GM19455 (cell line): ENCODE measurements around the gene TSHZ2.
"Not testable (repeated sequence)": the region's sequence is repeated elsewhere in the genome, so short reads cannot be mapped to it uniquely, and the experiment has no call there.

Experiments
- ATAC-seq: cut with Tn5 transposase; IDR thresholded peaks from one replicate; pipeline ENCODE4 v1.9.1; 2021; ENCODE audit not compliant: unreplicated experiment

TSHZ2 gene

DNA sequence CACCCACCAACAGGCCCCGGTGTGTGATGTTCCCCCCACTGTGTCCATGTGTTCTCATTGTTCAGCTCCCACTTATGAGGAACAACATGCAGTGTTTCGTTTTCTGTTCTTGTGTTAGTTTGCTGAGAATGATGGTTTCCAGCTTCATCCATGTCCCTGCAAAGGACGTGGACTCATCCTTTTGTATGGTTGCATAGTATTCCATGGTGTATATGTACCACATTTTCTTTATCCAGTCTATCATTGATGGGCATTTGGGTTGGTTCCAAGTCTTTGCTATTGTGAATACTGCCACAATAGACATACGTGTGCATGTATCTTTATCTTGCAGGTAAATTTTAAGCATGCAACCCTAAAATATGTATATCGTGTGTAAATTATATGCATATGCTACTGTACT is 52.5 kb downstream of the TSHZ2 start:
- ATAC-seq, result not testable (repeated sequence)

DNA sequence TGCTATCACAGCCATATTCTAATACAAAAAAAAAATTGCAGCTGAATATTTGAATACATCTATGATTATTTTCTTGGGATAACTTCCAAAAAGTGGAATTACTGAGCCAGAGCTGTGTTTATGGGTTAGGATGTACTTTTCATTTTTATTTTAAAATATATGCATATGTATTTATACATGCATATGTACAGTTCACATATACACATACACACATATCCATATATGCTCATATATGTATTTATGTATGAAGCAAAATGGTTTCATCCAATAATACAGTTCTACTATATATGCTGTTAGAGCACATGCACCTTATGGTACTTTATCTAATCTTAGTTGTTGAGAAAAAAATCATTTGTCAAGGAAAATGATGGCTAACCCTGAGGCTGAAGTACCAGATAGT is 54.9 kb downstream of the TSHZ2 start:
- no peak for ATAC-seq

DNA sequence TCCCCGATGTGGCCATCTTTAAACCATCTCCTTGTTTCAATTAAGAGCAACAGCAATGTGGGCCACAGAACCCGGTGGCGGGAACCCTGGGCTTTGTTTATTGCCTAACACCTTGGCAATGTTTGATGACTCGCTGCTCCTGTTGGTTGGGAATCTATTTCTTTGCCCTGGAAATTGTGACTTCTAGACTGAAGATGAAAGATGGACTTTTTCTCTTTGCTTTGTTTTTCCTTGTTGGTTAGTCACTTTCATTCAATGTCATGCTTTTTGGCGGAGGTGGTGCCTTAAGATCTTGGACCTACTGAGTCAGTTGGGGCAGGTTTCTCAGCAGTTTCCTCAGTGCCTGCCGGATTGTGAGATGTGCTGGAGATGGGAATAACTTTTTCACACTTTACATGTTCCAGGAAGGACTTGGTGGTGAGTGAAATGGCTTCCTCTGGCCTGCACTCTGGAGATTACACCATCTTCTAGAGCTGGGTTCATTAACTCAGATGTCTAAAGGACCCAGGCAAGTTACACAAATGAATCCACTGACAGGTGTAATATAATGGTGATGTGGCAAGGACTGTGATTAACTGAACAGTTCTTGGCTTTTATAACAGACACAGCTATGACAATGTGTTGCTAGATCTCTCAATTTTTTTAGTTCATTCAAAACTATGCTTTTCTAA is 56.3 kb downstream of the TSHZ2 start:
- ATAC-seq, result no peak

DNA sequence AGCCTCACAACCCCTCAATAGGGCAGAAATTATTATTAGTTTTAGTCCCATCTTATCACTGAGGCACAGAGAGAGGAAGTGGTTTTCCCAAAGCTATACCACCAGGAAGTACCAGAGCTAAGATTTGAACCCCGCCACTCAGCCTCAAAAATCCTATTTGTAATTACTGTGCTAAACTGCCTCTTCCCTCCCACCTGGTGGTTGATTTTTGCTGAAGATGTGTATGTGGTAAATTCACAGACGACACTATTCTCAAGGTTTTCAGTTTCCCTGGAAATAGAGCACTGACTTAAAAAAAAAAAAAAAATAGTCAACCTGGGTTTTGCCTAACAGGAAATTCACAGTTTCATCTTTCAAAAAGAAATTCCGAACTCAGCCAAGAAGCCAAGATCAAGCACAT is 57.9 kb downstream of the TSHZ2 start:
- no peak for ATAC-seq

DNA sequence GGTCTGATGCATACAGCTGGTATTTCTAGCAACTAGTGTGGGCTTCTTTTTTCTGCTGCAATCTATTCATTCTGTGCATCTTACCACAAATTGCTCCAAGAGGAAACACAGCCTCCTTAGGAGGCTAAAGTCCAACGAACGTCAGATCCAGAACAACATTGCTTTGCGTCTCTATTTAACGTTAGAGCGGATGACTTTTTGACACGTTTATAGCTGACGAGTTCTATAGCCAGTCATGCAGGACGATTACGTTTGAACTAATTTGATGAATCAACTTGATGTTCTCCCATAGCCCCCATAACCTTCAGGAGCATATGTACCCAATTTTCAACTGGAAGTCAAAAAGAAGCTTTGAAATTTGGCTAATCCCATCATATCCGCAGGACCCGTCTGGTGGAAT is 59.9 kb downstream of the TSHZ2 start:
- no peak for ATAC-seq

DNA sequence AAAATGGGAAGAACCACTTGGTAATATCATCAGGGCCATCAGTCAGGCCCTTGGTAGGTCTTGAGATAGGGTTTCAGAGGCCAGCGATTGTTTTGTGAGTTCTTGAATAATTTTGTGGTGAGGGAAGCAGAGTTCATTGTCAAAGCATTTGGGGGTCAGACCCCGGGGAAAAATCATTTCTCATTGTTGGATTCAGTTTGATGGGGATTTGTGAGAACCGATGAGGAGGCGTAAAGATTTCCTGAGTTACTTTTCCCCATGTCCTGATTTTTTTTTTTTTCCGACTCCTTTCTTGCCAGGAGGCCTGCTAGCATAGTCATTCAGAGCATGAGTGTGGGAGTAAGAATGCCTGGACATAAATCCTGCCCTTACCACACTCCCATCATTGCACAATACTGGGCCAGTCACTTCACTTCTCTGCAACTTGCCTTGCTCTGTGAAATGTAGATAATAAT is 60.3 kb downstream of the TSHZ2 start:
- no peak for ATAC-seq

DNA sequence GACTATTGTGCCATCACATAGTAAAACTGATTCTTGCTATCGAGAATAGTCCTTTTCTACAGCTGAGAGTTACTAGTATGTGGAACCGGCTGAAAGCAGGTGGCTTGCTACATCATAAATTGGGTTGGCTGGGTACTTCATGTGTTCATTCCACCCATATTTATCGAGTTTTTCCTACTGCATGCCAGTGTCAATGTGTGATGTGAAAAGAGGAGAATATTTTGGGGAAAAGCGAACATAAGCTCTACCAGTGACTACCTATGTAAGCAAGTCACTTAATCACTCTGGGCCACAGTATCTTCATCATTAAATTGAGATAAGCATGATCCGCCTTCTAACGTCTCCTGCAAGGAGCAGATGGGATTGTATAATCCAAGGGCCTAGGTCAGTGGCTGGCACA is 61.0 kb downstream of the TSHZ2 start:
- ATAC-seq, result no peak

DNA sequence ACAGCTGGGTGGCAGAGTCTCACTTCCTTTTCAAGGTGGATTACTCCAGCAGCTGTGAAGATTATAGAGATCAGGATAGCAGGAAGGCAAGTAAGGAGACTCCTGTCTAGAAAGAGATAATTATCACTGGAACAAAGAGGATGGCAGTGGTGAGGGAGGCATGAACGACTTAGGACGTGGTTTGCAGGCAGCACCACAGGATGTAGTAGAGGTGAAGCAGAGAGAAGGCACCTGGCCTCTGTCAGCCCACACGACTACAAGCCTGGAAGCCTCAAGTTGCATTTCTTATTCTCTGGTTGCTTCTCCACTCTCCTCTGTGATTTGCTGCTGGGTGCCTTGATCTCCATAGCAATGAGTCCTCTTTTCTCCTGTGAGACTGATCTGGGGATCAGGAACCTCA is 62.7 kb downstream of the TSHZ2 start:
- no peak for ATAC-seq

DNA sequence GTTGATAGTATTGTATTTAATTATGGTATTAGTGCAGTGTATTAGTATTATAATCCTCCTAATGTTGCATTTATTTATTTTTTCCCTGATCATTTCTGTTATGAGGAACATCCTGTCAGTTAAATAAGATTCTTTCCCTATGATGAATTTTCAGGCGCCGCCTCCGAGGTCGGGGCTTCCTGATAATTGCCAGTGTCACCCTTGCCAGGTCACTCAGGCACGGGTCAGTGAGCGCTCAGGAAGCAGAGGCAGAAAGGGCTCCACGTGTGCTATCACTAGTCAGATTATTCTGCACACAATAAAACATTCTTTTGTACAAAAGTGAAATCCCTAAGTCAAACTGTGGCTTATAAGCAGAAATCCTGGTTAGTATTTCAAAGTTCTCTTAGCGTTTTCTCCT is 64.8 kb downstream of the TSHZ2 start:
- no peak for ATAC-seq

DNA sequence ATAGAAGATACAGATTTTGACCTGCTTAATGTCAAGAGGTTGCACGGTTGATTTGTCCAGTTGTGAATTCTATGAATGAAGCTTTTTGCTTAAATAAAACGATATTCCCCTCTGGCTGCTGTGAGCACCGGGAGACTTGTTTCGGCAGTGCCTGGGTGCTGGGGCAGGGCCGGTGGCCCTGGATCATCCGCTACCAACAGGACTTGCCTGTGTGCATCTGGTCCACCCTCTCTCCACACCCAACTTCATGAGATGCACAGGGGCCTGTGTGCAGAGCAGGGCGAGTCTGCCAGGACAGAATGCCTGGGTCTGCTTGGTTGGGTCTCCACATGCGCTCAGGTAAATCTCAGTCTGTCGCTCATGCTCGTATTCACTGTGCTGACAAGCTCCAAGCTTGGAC is 65.5 kb downstream of the TSHZ2 start:
- no peak for ATAC-seq

DNA sequence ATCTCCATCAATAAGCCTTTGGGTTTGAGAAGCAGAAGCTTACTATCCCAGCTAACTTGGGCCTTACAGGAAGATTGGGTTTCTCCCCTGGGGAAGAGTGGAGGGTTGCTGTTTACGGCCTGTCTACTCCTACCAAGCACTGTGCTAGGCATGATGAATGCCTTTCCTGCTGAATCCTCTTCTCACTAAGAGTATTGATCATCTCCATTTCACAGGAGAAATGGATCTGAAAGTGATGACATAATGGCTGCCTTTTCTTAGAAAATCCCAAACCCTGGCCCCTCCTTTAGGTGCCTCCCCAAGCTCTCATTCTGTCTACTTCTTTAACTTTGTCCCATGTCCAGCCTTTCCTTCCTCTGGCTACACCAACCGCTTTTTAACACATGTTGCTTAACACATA is 66.1 kb downstream of the TSHZ2 start:
- no peak for ATAC-seq

DNA sequence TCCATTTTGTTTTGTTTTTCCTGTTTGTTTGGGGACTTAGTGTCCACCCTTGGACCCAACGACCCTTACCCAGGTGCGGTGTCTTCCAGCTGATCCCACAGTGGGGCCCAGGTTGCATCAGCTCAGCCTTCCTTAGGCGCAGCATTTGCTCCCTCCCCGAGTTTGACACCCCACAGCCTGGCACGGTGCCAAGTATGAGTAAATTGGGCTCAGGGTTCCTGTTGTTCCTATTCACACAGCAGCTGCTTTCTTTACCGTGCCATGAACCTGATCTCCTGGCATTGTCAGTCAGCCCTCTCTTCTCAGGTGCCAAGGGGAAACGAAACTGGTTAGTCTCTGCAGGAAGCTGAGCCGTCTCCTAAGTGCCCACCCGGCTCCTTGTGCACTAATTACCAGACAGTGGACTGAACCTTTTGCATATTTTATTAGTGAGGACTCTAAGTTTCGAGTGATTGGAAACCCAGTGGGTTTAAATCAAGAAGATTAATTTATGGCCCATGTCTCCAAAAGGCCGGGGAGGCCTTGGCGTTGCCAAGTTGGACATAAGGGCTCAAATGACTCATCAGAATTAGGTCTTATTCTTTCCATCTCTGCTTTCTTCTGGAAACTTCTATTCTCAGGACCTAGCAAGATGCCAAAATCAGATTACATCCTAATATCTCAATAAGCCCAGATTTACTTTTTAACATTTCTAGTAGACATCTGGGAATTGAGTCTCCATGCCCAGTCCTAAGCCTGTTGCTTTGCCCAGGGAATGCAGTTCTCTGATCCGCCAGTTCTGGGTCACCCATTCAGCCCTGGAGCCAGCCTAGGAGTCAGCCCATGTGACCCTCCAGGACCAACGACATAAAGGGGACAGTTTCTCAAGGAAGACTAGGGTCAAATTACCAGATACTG is 68.8 kb downstream of the TSHZ2 start:
- ATAC-seq, result no peak

DNA sequence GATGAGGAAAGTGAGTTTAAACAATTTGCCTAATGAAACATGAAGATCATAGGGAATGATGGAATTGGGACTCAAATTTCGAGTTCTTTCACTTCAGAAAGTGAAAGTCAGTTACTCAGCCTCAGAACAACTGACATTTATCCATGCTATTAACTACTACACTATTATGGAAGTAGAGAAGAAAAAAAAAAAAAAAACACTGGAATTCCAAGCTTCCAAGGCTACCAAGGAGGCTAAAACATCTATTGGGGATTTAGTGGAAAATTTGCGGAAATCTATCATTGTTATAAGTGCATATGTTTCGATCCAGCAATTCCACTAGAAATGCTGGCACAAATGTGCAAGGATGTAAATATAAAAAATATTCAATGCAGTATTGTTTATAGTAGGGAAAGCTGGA is 70.4 kb downstream of the TSHZ2 start:
- ATAC-seq, result no peak

DNA sequence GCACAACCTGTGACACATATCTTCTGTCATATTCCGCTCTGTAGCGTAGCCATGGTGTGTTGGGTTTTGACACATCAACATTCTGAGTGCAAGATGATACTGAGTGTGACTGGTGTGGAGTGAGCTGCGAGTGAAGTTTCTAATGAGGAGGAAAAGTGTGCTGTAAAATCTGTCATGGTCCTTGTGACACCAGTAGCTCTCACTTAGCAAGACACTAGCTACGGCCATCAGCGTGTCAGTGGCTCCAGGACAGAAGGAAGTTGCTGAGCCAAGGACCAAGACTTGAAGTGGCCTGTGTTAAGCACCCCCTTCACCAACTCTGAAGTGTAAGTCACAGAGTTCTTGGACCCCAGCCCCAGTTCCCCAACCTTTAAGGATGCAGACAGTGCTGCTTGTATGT is 72.1 kb downstream of the TSHZ2 start:
- no peak for ATAC-seq

DNA sequence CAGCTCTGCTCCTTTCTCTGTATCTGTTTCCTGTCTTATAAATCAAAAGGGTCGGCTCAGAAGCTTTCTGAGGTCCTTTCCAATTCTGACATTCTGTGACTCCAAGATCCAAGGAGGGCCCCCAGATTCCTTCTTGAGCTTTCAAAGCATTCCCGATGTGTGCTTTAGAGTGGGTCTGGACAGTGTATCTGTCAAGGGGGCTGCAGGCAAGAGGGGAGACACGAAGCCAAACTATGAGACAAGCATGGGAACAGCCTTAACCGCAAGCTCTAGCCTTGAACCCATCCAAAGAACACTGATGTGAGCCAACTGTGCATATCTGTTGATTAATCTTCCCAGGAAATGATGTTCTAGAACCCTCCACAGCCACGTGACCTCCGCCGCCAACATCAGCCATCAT is 73.8 kb downstream of the TSHZ2 start:
- no peak for ATAC-seq

DNA sequence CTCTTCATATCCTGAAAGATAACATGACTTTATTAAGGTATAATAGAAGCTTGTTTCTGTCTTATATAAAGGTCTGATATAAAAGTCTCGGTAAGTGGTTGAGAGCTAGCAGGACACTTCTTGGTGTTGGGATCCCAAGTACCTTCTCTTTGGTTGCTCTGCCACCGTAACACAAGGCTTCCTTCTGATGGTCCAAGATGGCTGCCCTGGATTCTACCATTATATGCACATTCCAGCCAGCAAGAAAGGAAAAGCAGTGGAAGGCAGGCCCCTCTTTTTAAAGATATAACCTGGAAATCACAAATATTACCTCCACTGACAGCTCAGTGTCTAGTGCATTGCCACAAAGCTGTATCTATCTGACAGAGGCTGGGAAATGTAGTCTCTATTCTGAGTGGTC is 75.0 kb downstream of the TSHZ2 start:
- no peak for ATAC-seq

DNA sequence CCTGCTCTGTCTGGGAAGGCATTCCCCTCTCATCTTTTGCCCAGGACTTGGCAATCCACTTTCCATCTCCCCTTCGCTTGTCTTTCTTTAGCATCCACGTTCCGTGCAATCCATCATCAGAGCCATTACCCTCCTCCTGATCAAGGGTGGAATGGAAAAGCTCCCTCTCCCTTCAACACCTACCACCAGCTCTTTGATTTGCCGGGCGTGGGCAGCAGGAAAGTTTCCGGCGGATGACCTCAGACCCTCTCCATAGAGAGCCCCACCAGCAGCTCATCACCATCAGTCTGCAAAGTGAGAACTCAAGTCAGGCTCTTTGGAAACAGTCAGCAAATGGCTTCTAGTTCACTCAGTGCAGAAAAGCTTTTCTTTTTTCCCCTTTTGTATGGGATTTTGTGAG is 76.2 kb downstream of the TSHZ2 start:
- no peak for ATAC-seq

DNA sequence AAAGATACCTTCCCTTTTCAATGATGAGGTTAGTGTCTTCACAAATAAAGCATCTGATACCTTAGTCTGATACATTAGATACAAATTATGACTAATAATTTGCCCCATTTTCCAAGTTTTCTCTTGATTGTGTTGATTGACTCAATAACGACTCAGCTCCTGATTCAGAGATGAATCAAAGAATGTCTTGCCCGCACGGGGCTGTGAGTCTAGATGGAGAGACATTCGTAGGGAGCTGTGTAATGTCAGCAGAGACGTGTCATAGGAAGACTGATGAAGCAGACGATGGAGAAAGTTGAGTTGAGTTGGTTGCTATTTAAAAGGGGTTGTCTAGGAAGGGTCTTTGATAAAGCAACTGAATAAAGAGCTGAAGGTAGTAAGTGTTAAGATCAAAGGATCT is 78.2 kb downstream of the TSHZ2 start:
- ATAC-seq, result no peak

DNA sequence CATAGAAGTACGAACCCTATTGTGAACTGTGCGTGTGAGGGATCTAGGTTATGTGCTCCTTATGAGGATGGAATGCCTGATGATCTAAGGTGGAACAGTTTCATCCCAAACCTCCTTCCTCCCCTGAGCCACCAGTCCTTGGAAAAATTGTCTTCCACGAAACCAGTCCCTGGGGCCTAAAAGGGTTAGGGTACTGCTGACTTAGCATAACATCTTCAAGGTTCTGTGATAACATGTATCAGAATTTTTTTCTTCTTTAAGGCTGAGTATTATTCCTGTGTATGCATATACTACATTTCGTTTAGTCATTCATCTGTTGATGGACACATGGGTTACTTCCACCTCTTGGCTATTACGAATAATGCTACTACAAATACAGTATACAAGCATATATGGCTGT is 80.2 kb downstream of the TSHZ2 start:
- no peak for ATAC-seq

DNA sequence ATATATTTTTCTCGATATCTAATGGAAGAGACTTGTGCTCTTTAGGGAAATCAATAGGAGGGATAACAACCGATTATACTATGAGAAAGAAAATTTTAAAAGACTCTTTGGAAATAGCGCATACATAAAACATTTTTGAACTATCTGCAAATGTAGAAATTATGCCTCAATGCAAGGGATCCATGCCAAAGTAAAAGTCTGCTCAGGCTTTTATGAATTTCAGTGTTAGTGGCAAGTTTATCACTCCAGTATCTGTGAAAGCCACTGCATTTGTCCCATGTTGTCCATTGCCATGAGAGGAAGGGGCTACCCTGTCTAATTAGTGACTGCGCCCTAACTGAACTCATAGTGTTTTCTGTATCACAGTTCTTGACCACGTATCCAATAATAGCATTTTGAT is 81.4 kb downstream of the TSHZ2 start:
- no peak for ATAC-seq

DNA sequence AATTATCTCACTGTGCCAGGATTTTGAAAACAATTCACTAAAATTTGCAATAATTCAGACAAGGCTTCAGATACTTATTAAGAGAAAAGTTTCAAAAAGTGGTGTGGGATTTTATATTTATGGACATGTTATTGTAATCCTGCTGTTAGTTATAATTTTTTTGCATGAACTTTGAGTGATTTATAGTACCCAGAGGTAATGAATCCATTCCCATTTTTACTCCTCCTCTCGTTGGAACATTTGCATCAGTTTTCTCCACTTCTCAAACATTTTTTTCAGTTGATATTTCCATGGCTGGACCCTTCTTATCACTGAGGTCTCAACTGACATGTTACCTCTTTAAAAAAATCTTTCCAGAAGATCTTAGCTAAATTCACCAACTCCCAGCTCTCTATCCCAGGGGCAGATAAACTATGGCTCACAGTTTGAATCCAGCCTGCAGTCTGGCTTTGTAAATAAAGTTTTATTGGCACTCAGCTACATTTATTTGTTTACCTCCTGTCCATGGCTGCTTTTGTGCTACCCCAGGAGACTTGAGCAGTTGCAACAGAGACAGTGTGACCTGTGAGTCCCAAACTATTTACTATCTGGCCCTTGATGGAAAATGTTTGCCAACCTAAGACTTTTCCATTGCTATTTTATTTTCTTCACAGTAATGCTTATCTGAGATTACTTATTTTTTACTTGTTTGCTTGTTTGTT is 83.4 kb downstream of the TSHZ2 start:
- no peak for ATAC-seq

DNA sequence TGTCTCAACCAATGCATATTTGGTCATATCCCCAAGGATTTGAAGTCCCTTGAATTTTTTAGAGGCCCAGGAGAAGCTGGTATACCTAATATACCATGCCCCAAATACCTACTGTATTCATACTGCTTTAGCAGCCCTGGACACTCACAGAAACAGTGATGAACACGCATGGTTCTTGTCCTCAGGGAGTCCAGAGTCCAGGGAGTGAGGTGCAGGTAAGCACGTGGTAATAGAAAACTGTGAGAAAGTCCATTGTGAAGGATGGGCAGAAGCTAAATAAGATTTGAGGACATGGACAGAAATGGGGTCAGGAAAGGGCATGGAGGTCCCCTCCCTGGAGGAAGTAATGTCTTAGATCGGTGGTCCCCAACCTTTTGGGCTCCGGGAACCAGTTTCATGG is 85.4 kb downstream of the TSHZ2 start:
- ATAC-seq, result no peak
